ENCODE measurements around the gene PERM1. TPM values are rescaled to one million over a fixed set of nuclear protein-coding genes. Genes with fewer than 3 reads are reported as not detected.

PERM1 gene
- total and polyA plus RNA-seq, 9 of the 15 experiments (the other 6 are each of a cell fraction or from before 2014, with no cell fraction given), result not detected

GRCh38 chr1:958823-959730 lies 22.8 kb downstream of the PERM1 start, which contains the start of gene NOC2L (continued):
- TF ChIP-seq SMARCA4 (IDR thresholded peaks at IDR 0.05) (no peak), GABPA (tag; conservative IDR thresholded peaks at IDR 0.05; ENCODE audit: low read depth) (peak; percentile 96), ZNF583 (CRISPR knock-in tag; IDR thresholded peaks at IDR 0.05) (no peak), EP300 (IDR thresholded peaks at IDR 0.05; ENCODE audit: low read length) (no peak), FOSL1 (tag; conservative IDR thresholded peaks at IDR 0.05) (no peak), RERE (CRISPR knock-in tag; IDR thresholded peaks at IDR 0.05; ENCODE audit: borderline replicate concordance) (no peak), ZNF212 (CRISPR knock-in tag; IDR thresholded peaks at IDR 0.05) (no peak), ZNF239 (CRISPR knock-in tag; IDR thresholded peaks at IDR 0.05) (no peak; the same call in 1 of the 2 replicates), ZNF830 (CRISPR knock-in tag; IDR thresholded peaks at IDR 0.05) (no peak), HIVEP1 (CRISPR knock-in tag; IDR thresholded peaks at IDR 0.05) (0 out of 2 replicates have a peak, but pooled peaks have one; percentile 40)
- TF ChIP-seq, protein P1, sequence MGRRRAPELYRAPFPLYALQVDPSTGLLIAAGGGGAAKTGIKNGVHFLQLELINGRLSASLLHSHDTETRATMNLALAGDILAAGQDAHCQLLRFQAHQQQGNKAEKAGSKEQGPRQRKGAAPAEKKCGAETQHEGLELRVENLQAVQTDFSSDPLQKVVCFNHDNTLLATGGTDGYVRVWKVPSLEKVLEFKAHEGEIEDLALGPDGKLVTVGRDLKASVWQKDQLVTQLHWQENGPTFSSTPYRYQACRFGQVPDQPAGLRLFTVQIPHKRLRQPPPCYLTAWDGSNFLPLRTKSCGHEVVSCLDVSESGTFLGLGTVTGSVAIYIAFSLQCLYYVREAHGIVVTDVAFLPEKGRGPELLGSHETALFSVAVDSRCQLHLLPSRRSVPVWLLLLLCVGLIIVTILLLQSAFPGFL (CRISPR knock-in tag; IDR thresholded peaks at IDR 0.05), result no peak

All from K562 (cell line).